GM21381 (cell line): ENCODE results near the gene BPGM.
A peak's percentile ranks its signal among the peaks of the same experiment; 100 is the strongest.
"Not testable (repeated sequence)": the region's sequence is repeated elsewhere in the genome, so short reads cannot be mapped to it uniquely, and the experiment has no call there.

Source experiments
- ATAC-seq: cut with Tn5 transposase; IDR thresholded peaks from one replicate; pipeline ENCODE4 v1.9.1; 2021; ENCODE audit warnings: mild to moderate bottlenecking, moderate library complexity; ENCODE audit not compliant: unreplicated experiment

BPGM gene

GRCh38 chr7:134662166-134662870 is 15.7 kb downstream of the BPGM start:
- no peak for ATAC-seq

- ATAC-seq: no peak
These were observed 16.2 kb downstream of the BPGM start for GRCh38 chr7:134662871-134663205.

- not testable (repeated sequence) for ATAC-seq
These were observed 18.4 kb downstream of the BPGM start for GRCh38 chr7:134665045-134665444.

GRCh38 chr7:134667899-134668298 is 21.2 kb downstream of the BPGM start:
- no peak for ATAC-seq

- ATAC-seq: no peak
These were observed 22.7 kb downstream of the BPGM start for GRCh38 chr7:134669388-134669787.

GRCh38 chr7:134669845-134670373 is 23.3 kb downstream of the BPGM start:
- ATAC-seq: peak; percentile 77

GRCh38 chr7:134671609-134672008 is 25.0 kb downstream of the BPGM start:
- ATAC-seq: no peak

GRCh38 chr7:134674424-134674823 is 27.8 kb downstream of the BPGM start:
- ATAC-seq: no peak

- no peak for ATAC-seq
These were observed 30.1 kb downstream of the BPGM start for GRCh38 chr7:134676743-134677142.

GRCh38 chr7:134678115-134678514 is 31.5 kb downstream of the BPGM start:
- ATAC-seq: no peak

- ATAC-seq: no peak
These were observed 32.4 kb downstream of the BPGM start for GRCh38 chr7:134679006-134679405.

- ATAC-seq: no peak
These were observed 37.5 kb downstream of the BPGM start for GRCh38 chr7:134684165-134684564.

GRCh38 chr7:134685250-134685649 is 38.6 kb downstream of the BPGM start:
- ATAC-seq: no peak

GRCh38 chr7:134686786-134687185 is 40.1 kb downstream of the BPGM start:
- ATAC-seq: no peak

GRCh38 chr7:134689550-134689949 is 42.9 kb downstream of the BPGM start:
- ATAC-seq: not testable (repeated sequence)

GRCh38 chr7:134690016-134690415 is 43.4 kb downstream of the BPGM start:
- no peak for ATAC-seq

GRCh38 chr7:134690614-134691504 is 44.2 kb downstream of the BPGM start:
- no peak for ATAC-seq

GRCh38 chr7:134691546-134692343 is 45.1 kb downstream of the BPGM start:
- ATAC-seq: no peak

GRCh38 chr7:134692344-134692705 is 45.7 kb downstream of the BPGM start:
- ATAC-seq: no peak

- no peak for ATAC-seq
These were observed 46.6 kb downstream of the BPGM start for GRCh38 chr7:134693256-134693655.

GRCh38 chr7:134694299-134694698 is 47.6 kb downstream of the BPGM start:
- ATAC-seq: no peak
